Activated CD8-positive, alpha-beta T cell treated with anti-CD3 and anti-CD28 coated beads for 36 hours (primary cell): ENCODE results near the gene SALL3. TPM values are rescaled to one million over a fixed set of nuclear protein-coding genes. Genes with fewer than 3 reads are reported as not detected.

Experiments used
- ATAC-seq: fragments of 200-7000 bp; cut with Tn5 transposase; one replicate; pipeline ENCODE4 v1.10.0; 2021; ENCODE audit warnings: mild to moderate bottlenecking, moderate library complexity
- CTCF ChIA-PET: fragments of 350-600 bp; sonication (Branson Sonifier 250); formaldehyde crosslinking; loops from one replicate; lab custom pipeline; 2021; ENCODE audit warnings: antibody characterized with exemption; lab: Charles Lee
- POLR2A ChIA-PET: fragments of 350-600 bp; sonication (Branson Sonifier 250); formaldehyde crosslinking; loops from one replicate; lab custom pipeline; 2021; ENCODE audit warnings: antibody characterized with exemption; lab: Charles Lee
- DNase-seq: peaks from one replicate; pipeline ENCODE4 v3.0.0-alpha.2; 2020
- H3K27ac Mint-ChIP-seq: one replicate; pipeline ENCODE4 v1.8.0; 2021; ENCODE audit warnings: mild to moderate bottlenecking, mixed read lengths
- H3K27me3 Mint-ChIP-seq: one replicate; pipeline ENCODE4 v1.8.0; 2021; ENCODE audit warnings: mixed read lengths
- H3K36me3 Mint-ChIP-seq: one replicate; pipeline ENCODE4 v1.8.0; 2021; ENCODE audit warnings: low read depth, mixed read lengths
- H3K4me1 Mint-ChIP-seq: one replicate; pipeline ENCODE4 v1.8.0; 2021; ENCODE audit warnings: low read depth, mixed read lengths
- H3K4me3 Mint-ChIP-seq: one replicate; pipeline ENCODE4 v1.8.0; 2021; ENCODE audit warnings: mild to moderate bottlenecking, moderate library complexity, mixed read lengths
- H3K9me3 Mint-ChIP-seq: one replicate; pipeline ENCODE4 v1.8.0; 2021; ENCODE audit warnings: mixed read lengths
- CTCF ChIP-seq: fragments of 200-600 bp; IDR thresholded peaks from one replicate; pipeline ENCODE4 v1.8.0; 2022; ENCODE audit warnings: antibody characterized with exemption, mild to moderate bottlenecking
- intact Hi-C: fragments of 100-400 bp; cut with micrococcal nuclease; formaldehyde crosslinking; loops from one replicate; pipeline ENCODE4 v1.10.0; 2022
- total RNA-seq, 2 experiments: library from RNA; stranded (reverse); gene quantifications; one replicate each; pipeline ENCODE4 v1.2.3, GENCODE V29; 2021

The SALL3 gene
- total RNA-seq, 2 experiments from 2014 or later = not detected

- no peak for DNase-seq
- POLR2A ChIA-PET = no interaction called here
- intact Hi-C loops = no loop called here
- no peak for TF ChIP-seq CTCF
- Mint-ChIP-seq H3K27me3 (peaks cover 15% of the 10 kb centered on the region), H3K36me3 (no peaks in the 10 kb centered on the region), H3K27ac (no peak overlapping the region), H3K4me3 (no peak overlapping the region), H3K9me3 (no peaks in the 10 kb centered on the region), H3K4me1 (no peaks in the 10 kb centered on the region)
- CTCF ChIA-PET = no interaction called here
- ATAC-seq = no peak
These were observed 39.3 kb downstream of the SALL3 start for GRCh38 chr18:79018911-79019310.

GRCh38 chr18:79019881-79020280 is 40.3 kb downstream of the SALL3 start:
- Mint-ChIP-seq H3K36me3 (no peaks in the 10 kb centered on the region), H3K9me3 (no peaks in the 10 kb centered on the region), H3K27ac (no peak overlapping the region), H3K27me3 (peaks cover 15% of the 10 kb centered on the region), H3K4me3 (no peak overlapping the region), H3K4me1 (no peaks in the 10 kb centered on the region)
- intact Hi-C loops = no loop called here
- no peak for TF ChIP-seq CTCF
- CTCF ChIA-PET = no interaction called here
- DNase-seq (no peak), ATAC-seq (no peak)
- POLR2A ChIA-PET = no interaction called here

GRCh38 chr18:79022603-79023002 is 43.0 kb downstream of the SALL3 start:
- POLR2A ChIA-PET = no interaction called here
- CTCF ChIA-PET = no interaction called here
- TF ChIP-seq CTCF = no peak
- no peaks in the 10 kb centered on the region for H3K4me1 Mint-ChIP-seq
- intact Hi-C loops = no loop called here
- H3K27ac Mint-ChIP-seq = no peak overlapping the region
- H3K36me3 Mint-ChIP-seq = no peaks in the 10 kb centered on the region
- no peak for ATAC-seq
- peaks cover under 1% of the 10 kb centered on the region for H3K9me3 Mint-ChIP-seq
- DNase-seq = no peak
- H3K27me3 Mint-ChIP-seq = peaks cover 15% of the 10 kb centered on the region
- H3K4me3 Mint-ChIP-seq = no peak overlapping the region

GRCh38 chr18:79026491-79026890 is 46.9 kb downstream of the SALL3 start:
- Mint-ChIP-seq H3K9me3 (peaks cover 8% of the 10 kb centered on the region), H3K27me3 (peaks cover 3% of the 10 kb centered on the region), H3K4me1 (no peaks in the 10 kb centered on the region), H3K4me3 (no peak overlapping the region), H3K36me3 (no peaks in the 10 kb centered on the region), H3K27ac (no peak overlapping the region)
- TF ChIP-seq CTCF = no peak
- ChIA-PET CTCF (no interaction called here), POLR2A (no interaction called here)
- intact Hi-C loops = no loop called here
- ATAC-seq (no peak), DNase-seq (no peak)

- no peak for ATAC-seq
- POLR2A ChIA-PET = no interaction called here
- peaks cover 1% of the 10 kb centered on the region for H3K27me3 Mint-ChIP-seq
- no peak for DNase-seq
- H3K4me1 Mint-ChIP-seq = no peaks in the 10 kb centered on the region
- H3K27ac Mint-ChIP-seq = no peak overlapping the region
- intact Hi-C loops = no loop called here
- H3K4me3 Mint-ChIP-seq = no peak overlapping the region
- no peaks in the 10 kb centered on the region for H3K36me3 Mint-ChIP-seq
- peaks cover 8% of the 10 kb centered on the region for H3K9me3 Mint-ChIP-seq
- CTCF ChIA-PET = no interaction called here
- no peak for TF ChIP-seq CTCF
These were observed 51.1 kb downstream of the SALL3 start for GRCh38 chr18:79030680-79031079.
